Esophagus (tissue), 2 donors: ENCODE data around the gene CD93. TPM values are rescaled to one million over a fixed set of nuclear protein-coding genes. Genes with fewer than 3 reads are reported as not detected.
A peak's percentile ranks its signal among the peaks of the same experiment; 100 is the strongest.

Source experiments
- H3K27ac ChIP-seq, 2 donors: one replicate each; pipeline ENCODE4 v1.5.1; 2013; ENCODE audit warnings: low read depth in 2 of 2, mild to moderate bottlenecking in 2 of 2, inconsistent platforms in 1 of 2, low read length in 1 of 2, moderate library complexity in 1 of 2
- H3K27me3 ChIP-seq, 2 donors: one replicate each; pipeline ENCODE4 v1.6.1; 2013; ENCODE audit warnings: low read length in 2 of 2, control low read depth in 1 of 2, mild to moderate bottlenecking in 1 of 2; ENCODE audit not compliant: insufficient read depth in 2 of 2, control insufficient read depth in 1 of 2
- H3K36me3 ChIP-seq, 2 donors: one replicate each; pipeline ENCODE4 v1.6.1; 2013; ENCODE audit warnings: low read length in 1 of 2; ENCODE audit not compliant: control insufficient read depth in 2 of 2, insufficient read depth in 2 of 2
- H3K4me1 ChIP-seq, 2 donors: one replicate each; pipeline ENCODE4 v1.6.1; 2013; ENCODE audit warnings: low read length in 1 of 2; ENCODE audit not compliant: control insufficient read depth in 2 of 2, insufficient read depth in 2 of 2
- H3K4me3 ChIP-seq, 2 donors: one replicate each; pipeline ENCODE4 v1.5.1; 2013; ENCODE audit warnings: low read length in 2 of 2, mild to moderate bottlenecking in 2 of 2, low read depth in 1 of 2, moderate library complexity in 1 of 2
- H3K9me3 ChIP-seq, 2 donors: one replicate each; pipeline ENCODE4 v1.6.1; 2013; ENCODE audit warnings: mild to moderate bottlenecking in 2 of 2, low read depth in 1 of 2, low read length in 1 of 2, moderate library complexity in 1 of 2; ENCODE audit not compliant: control insufficient read depth in 2 of 2, insufficient read depth in 1 of 2
- WGBS, 2 donors: extraction: QIAGEN DNeasy Blood & Tissue Kit; methylation state at CpG; one replicate each; pipeline ENCODE4 v1.1.7; 2013; 5-methylcytosine and 5-hydroxymethylcytosine counted together
- polyA plus RNA-seq, 2 donors: library from polyadenylated mRNA; stranded (reverse); fragments of 200-250 nt; gene quantifications; one replicate each; pipeline ENCODE4 v1.2.3, GENCODE V29; 2013
- donor health status: healthy with polysubstance abuse.
- donor health status: Bipolar disorder and iron deficiency.

Gene CD93, protein sequence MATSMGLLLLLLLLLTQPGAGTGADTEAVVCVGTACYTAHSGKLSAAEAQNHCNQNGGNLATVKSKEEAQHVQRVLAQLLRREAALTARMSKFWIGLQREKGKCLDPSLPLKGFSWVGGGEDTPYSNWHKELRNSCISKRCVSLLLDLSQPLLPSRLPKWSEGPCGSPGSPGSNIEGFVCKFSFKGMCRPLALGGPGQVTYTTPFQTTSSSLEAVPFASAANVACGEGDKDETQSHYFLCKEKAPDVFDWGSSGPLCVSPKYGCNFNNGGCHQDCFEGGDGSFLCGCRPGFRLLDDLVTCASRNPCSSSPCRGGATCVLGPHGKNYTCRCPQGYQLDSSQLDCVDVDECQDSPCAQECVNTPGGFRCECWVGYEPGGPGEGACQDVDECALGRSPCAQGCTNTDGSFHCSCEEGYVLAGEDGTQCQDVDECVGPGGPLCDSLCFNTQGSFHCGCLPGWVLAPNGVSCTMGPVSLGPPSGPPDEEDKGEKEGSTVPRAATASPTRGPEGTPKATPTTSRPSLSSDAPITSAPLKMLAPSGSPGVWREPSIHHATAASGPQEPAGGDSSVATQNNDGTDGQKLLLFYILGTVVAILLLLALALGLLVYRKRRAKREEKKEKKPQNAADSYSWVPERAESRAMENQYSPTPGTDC
- 1 to 10 TPM; 1.8 to 2.8 TPM for polyA plus RNA-seq

DNA sequence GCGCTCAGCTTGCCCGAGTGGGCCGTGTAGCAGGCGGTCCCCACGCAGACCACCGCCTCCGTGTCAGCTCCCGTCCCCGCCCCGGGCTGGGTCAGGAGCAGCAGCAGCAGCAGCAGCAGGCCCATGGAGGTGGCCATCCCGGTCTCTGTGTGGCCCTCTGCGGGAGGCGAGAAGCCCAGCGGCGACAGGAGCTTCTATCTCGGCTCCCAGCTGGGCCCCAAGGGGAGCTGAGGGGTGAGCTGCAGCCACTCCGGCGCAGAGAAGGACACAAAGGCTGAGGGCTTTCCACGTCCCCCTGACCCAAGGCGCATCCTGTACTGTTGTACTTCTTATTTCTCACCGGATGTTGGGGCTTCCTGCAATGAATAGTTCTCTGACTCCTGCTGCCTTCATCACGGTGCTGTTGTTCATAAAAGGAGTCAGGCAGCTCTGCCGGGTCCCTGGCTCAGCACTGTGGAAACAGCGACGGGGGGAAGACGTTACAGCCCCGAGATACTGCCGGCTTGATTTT is at the start of gene CD93:
CD93 (minus strand) TSS at position 269 of the 511 bp plus-strand sequence; CDS start at position 137, 132 bp downstream.
- Histone ChIP-seq H3K4me1 (peaks cover 0 to 8% of the 10 kb centered on the region in 2 donors), H3K4me3 (peak within 1 kb of the TSS in 1 of 2 donors; percentile 30), H3K27me3 (no peaks in the 10 kb centered on the region), H3K27ac (peak within 1 kb of the TSS; percentile 64 to 75), H3K9me3 (no peaks in the 10 kb centered on the region), H3K36me3 (no peaks in the 10 kb centered on the region)
- 64 to 68% methylated on average over 27 to 28 of the region's 28 CpGs for WGBS, 2 donors

DNA sequence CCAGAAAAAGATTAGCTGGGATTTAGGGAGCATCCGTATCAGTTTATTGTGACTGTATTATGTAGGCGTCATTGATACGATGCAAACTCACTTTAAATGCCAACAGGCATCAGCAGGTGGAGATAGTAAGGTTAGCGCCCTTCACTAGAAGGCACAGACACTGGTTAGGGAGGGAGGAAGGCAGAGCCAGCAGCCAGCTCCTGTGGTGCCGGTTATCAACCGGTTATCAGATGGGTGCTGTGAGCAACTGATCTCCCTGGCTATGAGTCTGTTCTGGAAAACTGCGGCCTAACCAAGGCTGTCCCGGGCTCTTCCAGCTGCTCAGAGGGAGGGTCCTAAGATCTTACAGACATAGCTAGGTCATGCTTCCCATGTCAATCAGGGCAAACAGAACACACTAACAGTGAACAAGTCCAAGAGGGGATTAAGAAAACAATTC is 47.5 kb upstream of the CD93 start:
- 71% methylated on average over 8 of the region's 8 CpGs for WGBS, 2 donors
- Histone ChIP-seq H3K27ac (no peak overlapping the region), H3K4me3 (no peak overlapping the region), H3K9me3 (no peaks in the 10 kb centered on the region), H3K4me1 (peaks cover 2 to 15% of the 10 kb centered on the region in 2 donors), H3K36me3 (no peaks in the 10 kb centered on the region), H3K27me3 (no peaks in the 10 kb centered on the region)

DNA sequence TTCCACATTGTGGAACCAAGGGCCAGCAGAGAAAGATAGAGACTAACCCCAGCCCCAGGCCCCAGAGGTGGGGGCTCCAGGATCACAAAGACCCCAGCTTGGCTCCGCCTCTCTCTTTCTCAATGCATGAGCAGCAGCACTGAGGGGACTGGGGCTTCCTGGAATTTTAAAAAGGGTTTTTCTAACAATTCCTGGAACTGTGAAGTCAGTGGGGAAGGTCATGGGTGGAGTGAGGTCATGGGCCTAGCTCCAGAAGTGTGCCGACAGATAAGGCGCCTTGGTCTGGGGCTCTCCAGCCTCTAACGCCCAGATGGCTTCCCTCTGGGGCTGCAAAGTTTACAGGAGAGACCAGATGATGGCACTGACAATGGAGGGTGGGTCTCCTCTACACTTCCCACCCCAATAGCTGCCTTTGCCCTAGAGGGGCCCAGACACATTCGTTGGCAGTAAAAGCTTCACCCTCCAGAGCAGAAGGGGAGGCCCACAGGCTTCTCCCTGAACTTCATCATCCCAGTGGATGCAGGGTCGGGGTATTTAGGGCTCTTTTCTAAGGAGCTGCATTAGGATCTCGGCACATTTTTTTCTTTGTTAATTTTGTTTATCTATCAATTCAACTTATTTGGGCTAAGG is 46.9 kb upstream of the CD93 start:
- H3K4me3 ChIP-seq, result no peak overlapping the region
- no peaks in the 10 kb centered on the region for H3K9me3 ChIP-seq
- H3K27me3 ChIP-seq, result no peaks in the 10 kb centered on the region
- 68 to 71% methylated on average over 7 of the region's 7 CpGs for WGBS, 2 donors
- no peaks in the 10 kb centered on the region for H3K36me3 ChIP-seq
- no peak overlapping the region for H3K27ac ChIP-seq
- peaks cover 2 to 15% of the 10 kb centered on the region in 2 donors for H3K4me1 ChIP-seq

DNA sequence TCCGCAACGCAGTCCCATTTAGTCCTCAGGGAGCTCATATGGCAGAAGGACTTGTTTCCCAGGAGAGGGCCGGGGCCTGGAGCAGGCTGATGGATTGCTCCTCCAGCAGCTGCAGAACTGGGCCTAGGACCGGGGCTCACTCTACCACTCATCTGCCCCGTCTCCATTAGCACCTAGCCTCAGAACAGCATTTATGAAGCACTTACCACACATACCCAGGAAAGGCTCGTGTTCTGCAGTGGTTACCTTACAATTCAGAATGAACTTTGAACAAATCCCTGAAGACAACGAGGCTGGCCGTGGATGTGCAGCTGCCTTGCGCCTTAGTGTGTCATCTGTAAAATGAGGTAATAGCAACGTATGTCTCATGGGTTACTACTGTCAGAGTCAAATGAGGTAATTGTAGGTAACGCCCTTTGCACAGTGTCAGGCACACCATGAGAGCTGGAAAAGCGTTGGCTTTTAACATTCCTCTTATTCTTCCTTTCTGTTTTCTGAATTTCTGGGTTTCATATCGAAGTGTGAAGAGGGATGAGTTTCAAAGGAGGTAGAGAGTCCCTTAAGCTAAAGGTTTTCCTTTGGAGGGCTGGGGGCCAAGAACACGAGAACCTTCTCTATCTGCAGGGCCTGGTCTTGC is 46.3 kb upstream of the CD93 start:
- no peaks in the 10 kb centered on the region for H3K9me3 ChIP-seq
- H3K36me3 ChIP-seq, result no peaks in the 10 kb centered on the region
- no peaks in the 10 kb centered on the region for H3K27me3 ChIP-seq
- H3K27ac ChIP-seq, result peak overlapping the region in 1 of 2 donors; percentile 35
- H3K4me1 ChIP-seq, result peaks cover 2 to 11% of the 10 kb centered on the region in 2 donors
- H3K4me3 ChIP-seq, result no peak overlapping the region
- WGBS, 2 donors, result 74 to 81% methylated on average over 14 of the region's 14 CpGs

DNA sequence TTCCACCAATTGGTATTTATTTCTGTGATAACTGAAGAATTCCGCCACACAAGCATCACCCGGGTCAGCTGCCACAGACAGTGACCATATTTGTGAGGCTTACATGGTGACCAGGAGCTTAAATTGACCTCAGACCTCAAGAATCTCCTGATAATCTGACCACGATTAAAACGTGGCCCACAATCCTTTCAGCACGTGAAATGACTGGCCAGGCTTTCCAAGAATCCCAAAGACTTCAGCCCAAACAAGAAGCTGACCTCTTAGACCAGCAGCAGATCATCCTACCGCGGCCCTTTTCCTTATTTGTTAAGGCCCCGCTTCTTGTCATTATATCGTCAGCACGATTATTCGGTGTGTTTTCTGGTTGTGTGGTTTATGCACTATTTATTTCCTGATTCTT is 45.6 kb upstream of the CD93 start:
- no peak overlapping the region for H3K4me3 ChIP-seq
- H3K4me1 ChIP-seq, result peaks cover 2 to 7% of the 10 kb centered on the region in 2 donors
- 81 to 83% methylated on average over 11 of the region's 11 CpGs for WGBS, 2 donors
- no peak overlapping the region for H3K27ac ChIP-seq
- no peaks in the 10 kb centered on the region for H3K9me3 ChIP-seq
- H3K27me3 ChIP-seq, result no peaks in the 10 kb centered on the region
- no peaks in the 10 kb centered on the region for H3K36me3 ChIP-seq

DNA sequence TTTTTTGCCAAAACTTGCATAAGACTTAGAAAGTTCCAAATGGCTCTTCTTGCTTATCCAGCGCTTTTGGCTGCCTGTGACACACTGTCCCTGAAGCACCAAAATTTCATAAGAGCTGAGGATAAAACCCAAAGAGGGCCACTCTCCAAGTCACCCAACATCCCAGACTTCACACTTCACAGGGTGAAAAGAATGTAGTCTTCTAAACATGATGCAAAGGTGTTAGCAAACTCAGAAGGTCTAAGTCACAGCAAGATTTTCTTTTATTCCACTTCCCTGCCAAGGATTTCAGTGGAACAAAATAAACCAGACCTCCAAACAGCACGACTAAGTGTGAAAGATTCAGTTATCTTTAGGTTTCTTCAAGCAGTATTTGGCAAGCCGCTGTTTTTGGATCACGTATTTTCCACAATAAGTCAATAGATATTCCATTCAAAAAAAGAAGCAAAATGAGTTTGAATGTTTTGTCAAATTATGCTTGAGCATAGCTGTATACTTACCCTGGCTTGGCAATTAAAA is 44.6 kb upstream of the CD93 start:
- WGBS, 2 donors, result 77 to 78% methylated on average over 4 of the region's 4 CpGs
- no peak overlapping the region for H3K27ac ChIP-seq
- no peaks in the 10 kb centered on the region for H3K36me3 ChIP-seq

DNA sequence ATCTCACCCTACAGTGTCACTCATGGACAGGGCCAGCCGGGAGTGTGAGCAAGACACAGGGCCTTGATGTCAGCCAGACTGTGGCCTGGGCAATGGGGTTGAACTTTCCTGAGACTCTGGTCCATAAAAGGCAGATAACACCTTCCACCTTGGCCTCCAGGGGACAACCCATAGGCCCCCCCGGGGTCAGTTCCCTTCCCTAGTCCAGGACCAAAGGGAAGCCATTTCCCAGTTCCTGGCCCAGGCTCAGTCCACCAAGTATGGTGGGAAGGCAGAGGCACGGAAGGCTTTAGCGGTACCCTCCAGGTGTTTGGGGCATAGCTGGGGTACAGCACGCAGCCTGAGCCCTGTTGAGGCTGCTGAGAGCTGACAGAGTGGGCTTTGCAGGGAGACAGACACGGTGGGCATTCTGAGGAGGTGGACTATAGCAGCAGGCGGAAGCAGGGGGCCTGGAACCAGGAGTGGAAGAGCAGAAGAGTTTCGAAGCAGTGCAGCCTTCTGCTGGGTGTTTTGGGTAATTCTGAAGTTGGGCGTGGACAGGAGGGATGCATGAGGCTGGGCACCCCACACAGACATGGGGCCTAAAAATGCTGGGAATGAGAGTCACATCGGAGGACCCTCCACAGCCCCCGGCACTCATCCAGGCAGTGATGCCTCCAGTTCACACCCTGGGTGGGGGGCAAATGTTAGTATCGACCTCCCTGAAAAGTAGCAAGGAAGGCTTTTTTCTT is 43.9 kb upstream of the CD93 start:
- no peaks in the 10 kb centered on the region for H3K9me3 ChIP-seq
- H3K36me3 ChIP-seq, result no peaks in the 10 kb centered on the region
- WGBS, 2 donors, result 76 to 81% methylated on average over 12 of the region's 12 CpGs
- H3K27ac ChIP-seq, result peak overlapping the region in 1 of 2 donors; percentile 15
- H3K4me1 ChIP-seq, result peaks cover 0 to 11% of the 10 kb centered on the region in 2 donors
- no peak overlapping the region for H3K4me3 ChIP-seq
- H3K27me3 ChIP-seq, result no peaks in the 10 kb centered on the region

More for the DNA sequence above, 44.6 kb upstream of the CD93 start:
- H3K27me3 ChIP-seq, result no peaks in the 10 kb centered on the region
- no peak overlapping the region for H3K4me3 ChIP-seq
- H3K4me1 ChIP-seq, result peaks cover 0 to 6% of the 10 kb centered on the region in 2 donors
- H3K9me3 ChIP-seq, result no peaks in the 10 kb centered on the region

DNA sequence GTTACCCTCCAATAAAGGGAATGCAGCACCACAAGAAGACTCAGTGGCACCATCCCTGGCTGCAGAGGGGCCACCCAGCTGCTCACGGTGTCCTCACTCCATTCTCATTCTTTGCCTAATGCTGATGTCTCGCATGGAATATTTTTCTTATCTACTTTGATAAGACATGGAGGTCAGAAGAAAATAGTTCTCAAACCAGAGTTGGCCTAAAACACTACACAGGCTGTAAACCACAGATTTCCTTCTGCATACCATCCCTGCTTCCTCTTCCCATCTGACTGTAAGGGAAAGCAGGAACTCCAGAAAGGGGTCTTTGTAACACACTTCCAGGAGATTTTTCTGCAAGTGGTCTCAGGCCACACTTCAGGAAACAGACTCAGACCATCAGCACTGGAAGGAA is 43.1 kb upstream of the CD93 start:
- H3K27me3 ChIP-seq, result no peaks in the 10 kb centered on the region
- no peak overlapping the region for H3K4me3 ChIP-seq
- no peaks in the 10 kb centered on the region for H3K36me3 ChIP-seq
- peaks cover 0 to 17% of the 10 kb centered on the region in 2 donors for H3K4me1 ChIP-seq
- H3K27ac ChIP-seq, result no peak overlapping the region
- WGBS, 2 donors, result 84 to 95% methylated on average over 2 of the region's 2 CpGs
- no peaks in the 10 kb centered on the region for H3K9me3 ChIP-seq
